GM23248 (cell line): ENCODE measurements around the gene PRR5L. TPM values are rescaled to one million over a fixed set of nuclear protein-coding genes. Genes with fewer than 3 reads are reported as not detected.

Experiments
- DNase-seq: peaks from one replicate; pipeline ENCODE4 v3.0.0-alpha.2; 2015
- H2AFZ ChIP-seq: fragments of 200-600 bp; sonication (generic); 2 replicates; pipeline ENCODE4 v1.6.1; 2016; ENCODE audit warnings: antibody characterized with exemption
- H3F3A ChIP-seq: fragments of 200-600 bp; sonication (generic); 2 replicates; pipeline ENCODE4 v1.6.1; 2016; ENCODE audit warnings: mild to moderate bottlenecking, antibody characterized with exemption, mixed run types; ENCODE audit not compliant: insufficient read depth
- H3K27ac ChIP-seq: fragments of 200-600 bp; sonication (generic); 2 replicates; pipeline ENCODE4 v1.5.1; 2016; ENCODE audit warnings: mild to moderate bottlenecking
- H3K27me3 ChIP-seq: fragments of 200-600 bp; sonication (generic); replicated peaks from 2 replicates; pipeline ENCODE4 v1.6.1; 2016; ENCODE audit warnings: mild to moderate bottlenecking; ENCODE audit not compliant: insufficient read depth
- H3K36me3 ChIP-seq: fragments of 200-600 bp; sonication (generic); 2 replicates; pipeline ENCODE4 v1.6.1; 2016; ENCODE audit warnings: low read depth, mild to moderate bottlenecking
- H3K4me1 ChIP-seq: fragments of 200-600 bp; sonication (generic); 2 replicates; pipeline ENCODE4 v1.6.1; 2016; ENCODE audit warnings: mild to moderate bottlenecking; ENCODE audit not compliant: insufficient read depth
- H3K4me2 ChIP-seq: fragments of 200-600 bp; sonication (generic); one replicate; pipeline ENCODE4 v1.6.1; 2016; ENCODE audit warnings: mild to moderate bottlenecking; ENCODE audit not compliant: unreplicated experiment
- H3K4me3 ChIP-seq: fragments of 200-600 bp; sonication (generic); 2 replicates; pipeline ENCODE4 v1.5.1; 2016; ENCODE audit warnings: mild to moderate bottlenecking
- H3K79me2 ChIP-seq: fragments of 200-600 bp; sonication (generic); 2 replicates; pipeline ENCODE4 v1.6.1; 2016; ENCODE audit warnings: mild to moderate bottlenecking; ENCODE audit not compliant: insufficient read depth
- H3K9ac ChIP-seq: fragments of 200-600 bp; sonication (generic); 2 replicates; pipeline ENCODE4 v1.6.1; 2016; ENCODE audit warnings: mild to moderate bottlenecking
- H3K9me2 ChIP-seq: fragments of 200-600 bp; sonication (generic); 2 replicates; pipeline ENCODE4 v1.6.1; 2016; ENCODE audit warnings: mixed run types, mild to moderate bottlenecking, moderate library complexity; ENCODE audit not compliant: insufficient read depth
- H3K9me3 ChIP-seq: fragments of 200-600 bp; sonication (generic); one replicate; pipeline ENCODE4 v1.6.1; 2017; ENCODE audit warnings: low read depth
- H4K20me1 ChIP-seq: fragments of 200-600 bp; sonication (generic); 2 replicates; pipeline ENCODE4 v1.6.0; 2016; ENCODE audit not compliant: insufficient read depth
- EZH2 ChIP-seq: fragments of 200-600 bp; sonication (generic); IDR thresholded peaks from 2 replicates; pipeline ENCODE4 v1.6.1; 2018; ENCODE audit warnings: antibody characterized with exemption, mild to moderate bottlenecking; ENCODE audit not compliant: insufficient read depth, poor library complexity, severe bottlenecking
- EZH2phosphoT487 ChIP-seq: fragments of 200-600 bp; sonication (generic); IDR thresholded peaks from 2 replicates; pipeline ENCODE4 v1.6.1; 2018; ENCODE audit warnings: antibody characterized with exemption, moderate library complexity, mild to moderate bottlenecking, low read depth; ENCODE audit not compliant: insufficient read depth
- WGBS, 2 experiments: methylation state at CpG; one replicate each; pipeline ENCODE4 v1.1.6; 2015 to 2017; ENCODE audit warnings: low lambda C conversion rate in 2 of 2, low coverage in 1 of 2; ENCODE audit errors: missing lambda C conversion rate in 2 of 2; 5-methylcytosine and 5-hydroxymethylcytosine counted together
- in situ Hi-C: fragments of 300-500 bp; cut with MboI; formaldehyde crosslinking; loops from 2 replicates; pipeline ENCODE4 v1.15.0; 2020
- polyA plus RNA-seq: library from polyadenylated mRNA; unstranded; fragments of >200 nt; fragmentation: Nextera tagmentation; extraction: Ambion mirVana; gene quantifications from 2 replicates; pipeline ENCODE4 v1.2.1, GENCODE V29; 2016
- total RNA-seq: library from RNA; depleted of rRNA; stranded (reverse); fragments of >200 nt; shearing (Covaris generic); gene quantifications from 2 replicates; pipeline ENCODE4 v1.2.3, GENCODE V29; 2014

PRR5L gene
- total and polyA plus RNA-seq, 2 experiments from 2014 or later = 9.0 to 29.8 TPM

DNA sequence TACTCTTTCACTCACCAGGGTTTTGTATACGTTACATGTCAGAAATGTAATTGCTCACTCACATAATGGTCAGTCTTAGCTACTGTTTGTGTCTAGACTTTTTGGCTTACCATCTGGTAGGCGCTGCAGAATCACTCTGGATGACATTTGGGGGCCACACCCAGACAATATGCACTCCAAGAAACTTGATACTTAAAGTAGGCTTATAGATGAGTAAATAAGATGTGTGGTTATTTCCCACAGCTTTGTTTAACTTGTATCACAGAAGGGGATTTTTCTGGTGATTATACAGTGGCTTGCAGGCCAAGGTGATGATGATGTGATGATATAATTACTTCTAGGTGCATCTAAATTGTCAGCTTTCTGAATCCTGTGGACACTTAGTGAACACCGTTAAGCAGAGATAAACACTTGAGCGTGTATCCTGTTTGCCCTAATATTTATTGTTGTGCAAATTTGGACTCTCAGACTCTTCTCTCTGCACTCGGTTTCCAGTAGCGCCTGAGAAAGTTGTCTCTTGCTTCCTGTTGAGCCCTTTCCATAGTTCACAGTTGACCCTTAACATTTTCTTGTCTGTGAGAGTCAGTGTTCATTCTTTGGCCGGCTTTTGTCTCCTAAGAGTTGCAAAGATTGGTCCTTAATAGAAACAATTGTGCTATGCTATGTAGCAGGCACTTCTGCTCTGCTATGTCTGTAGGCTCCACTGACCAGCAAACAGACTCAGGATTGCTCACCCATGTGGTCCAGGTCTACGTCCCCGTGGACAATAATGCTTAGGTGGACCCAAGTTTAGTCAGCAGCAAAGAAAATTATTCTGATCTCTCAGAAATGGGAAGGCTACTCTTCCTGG, 89.3 kb downstream of the PRR5L start:
- TF ChIP-seq EZH2 (no peak), EZH2phosphoT487 (peak; percentile 90)
- Histone ChIP-seq H3K4me1 (peaks cover 12% of the 10 kb centered on the region), H2AFZ (no peak overlapping the region), H4K20me1 (no peaks in the 10 kb centered on the region), H3K9me2 (no peaks in the 10 kb centered on the region), H3K79me2 (peaks cover 8% of the 10 kb centered on the region; the same call in 1 of the 2 replicates), H3K4me3 (no peak overlapping the region), H3K27ac (peak overlapping the region; percentile 42), H3K4me2 (peak overlapping the region; percentile 24), H3F3A (peaks cover 19% of the 10 kb centered on the region), H3K9me3 (no peaks in the 10 kb centered on the region), H3K27me3 (no peaks in the 10 kb centered on the region), H3K9ac (no peak overlapping the region), H3K36me3 (no peaks in the 10 kb centered on the region)
- peak; percentile 80 for DNase-seq
- in situ Hi-C loops = no loop called here
- WGBS, 2 experiments = 79 to 85% methylated on average over 9 of the region's 9 CpGs

DNA sequence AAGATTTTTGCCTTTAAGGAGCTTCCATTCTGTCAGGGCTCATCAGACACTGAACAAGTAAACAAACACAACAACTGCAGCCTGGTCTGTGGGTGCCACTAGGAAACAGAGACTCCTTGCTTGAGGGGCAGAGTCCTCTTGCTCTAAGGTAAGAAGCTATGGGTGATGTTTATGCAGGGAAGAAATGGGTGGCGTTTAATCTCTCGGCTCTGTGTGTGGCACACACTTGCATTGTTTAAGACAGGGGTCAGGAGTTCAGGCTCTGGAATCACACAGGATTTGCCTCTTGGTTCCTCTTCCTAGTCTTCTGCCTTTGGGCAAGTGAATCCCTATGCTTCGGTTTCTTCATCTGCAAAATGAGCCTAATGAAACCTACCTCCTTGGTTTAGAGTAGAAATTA, 90.3 kb downstream of the PRR5L start:
- no peaks in the 10 kb centered on the region for H3K27me3 ChIP-seq
- no peak overlapping the region for H3K27ac ChIP-seq
- peaks cover 2% of the 10 kb centered on the region for H3K79me2 ChIP-seq
- no peaks in the 10 kb centered on the region for H3K36me3 ChIP-seq
- H3K9me2 ChIP-seq = no peaks in the 10 kb centered on the region
- TF ChIP-seq EZH2 = no peak
- TF ChIP-seq EZH2phosphoT487 = no peak
- no peaks in the 10 kb centered on the region for H4K20me1 ChIP-seq
- in situ Hi-C loops = no loop called here
- peaks cover 17% of the 10 kb centered on the region for H3K4me1 ChIP-seq
- H3K9me3 ChIP-seq = no peaks in the 10 kb centered on the region
- H3F3A ChIP-seq = peaks cover 19% of the 10 kb centered on the region
- 99 to 100% methylated on average over 3 of the region's 3 CpGs for WGBS, 2 experiments
- no peak overlapping the region for H3K9ac ChIP-seq
- no peak overlapping the region for H2AFZ ChIP-seq
- no peak overlapping the region for H3K4me3 ChIP-seq
- no peak overlapping the region for H3K4me2 ChIP-seq
- no peak for DNase-seq

DNA sequence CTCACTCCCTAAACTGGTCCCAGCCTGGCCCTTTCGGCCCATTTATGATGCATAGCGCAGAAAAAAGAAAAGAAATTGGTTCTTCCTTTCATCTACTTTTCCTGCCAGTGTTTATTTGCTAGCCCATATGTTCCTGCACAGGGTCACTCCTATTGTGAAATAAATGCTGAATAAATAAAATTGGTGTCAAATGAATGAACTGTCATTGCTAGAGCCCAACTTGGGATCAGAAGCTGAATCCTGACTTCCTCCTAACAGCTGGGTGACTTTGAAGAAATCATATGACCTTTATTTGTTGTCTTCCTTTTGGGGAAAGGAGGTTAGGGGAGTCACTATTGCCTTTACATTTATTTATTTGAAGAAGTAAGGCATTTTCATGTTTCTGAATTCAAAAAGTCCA, 92.0 kb downstream of the PRR5L start:
- in situ Hi-C loops = no loop called here

DNA sequence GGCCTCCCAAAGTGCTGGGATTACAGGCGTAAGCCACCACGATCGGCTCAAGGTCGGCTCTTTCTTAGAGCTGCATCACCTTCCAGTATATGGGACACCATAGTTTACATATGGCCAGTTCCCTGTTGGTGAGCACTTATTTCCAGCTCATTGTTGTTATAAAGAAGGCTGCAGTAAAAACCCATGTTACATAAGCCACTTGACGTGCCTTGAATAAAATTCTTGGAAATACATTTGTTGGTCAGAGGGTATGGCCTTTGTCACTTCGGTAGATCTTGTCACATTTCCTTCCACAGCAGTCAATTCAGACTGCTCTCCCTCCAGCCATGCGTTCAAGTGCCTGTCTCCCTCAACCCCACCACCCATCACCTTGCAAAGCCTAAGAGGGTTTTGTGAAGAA, 92.9 kb downstream of the PRR5L start:
- no peak overlapping the region for H3K4me3 ChIP-seq
- H4K20me1 ChIP-seq = no peaks in the 10 kb centered on the region
- TF ChIP-seq EZH2 (no peak), EZH2phosphoT487 (no peak)
- no peak overlapping the region for H3K9ac ChIP-seq
- peaks cover 19% of the 10 kb centered on the region for H3K4me1 ChIP-seq
- no peak for DNase-seq
- H3K4me2 ChIP-seq = no peak overlapping the region
- 96 to 99% methylated on average over 7 of the region's 7 CpGs for WGBS, 2 experiments
- no peaks in the 10 kb centered on the region for H3K9me2 ChIP-seq
- no peaks in the 10 kb centered on the region for H3K27me3 ChIP-seq
- no peak overlapping the region for H3K27ac ChIP-seq
- in situ Hi-C loops = no loop called here
- H2AFZ ChIP-seq = no peak overlapping the region
- H3K79me2 ChIP-seq = peaks cover 23% of the 10 kb centered on the region
- no peaks in the 10 kb centered on the region for H3K36me3 ChIP-seq
- peaks cover 17% of the 10 kb centered on the region for H3F3A ChIP-seq
- H3K9me3 ChIP-seq = no peaks in the 10 kb centered on the region

More for the DNA sequence above, 92.0 kb downstream of the PRR5L start:
- no peaks in the 10 kb centered on the region for H4K20me1 ChIP-seq
- peaks cover 19% of the 10 kb centered on the region for H3F3A ChIP-seq
- no peak for DNase-seq
- H3K36me3 ChIP-seq = no peaks in the 10 kb centered on the region
- H3K9me2 ChIP-seq = no peaks in the 10 kb centered on the region
- H3K27ac ChIP-seq = no peak overlapping the region
- 95 to 98% methylated on average over 2 of the region's 2 CpGs for WGBS, 2 experiments
- H2AFZ ChIP-seq = no peak overlapping the region
- peaks cover 19% of the 10 kb centered on the region for H3K4me1 ChIP-seq
- no peaks in the 10 kb centered on the region for H3K27me3 ChIP-seq
- no peak overlapping the region for H3K4me2 ChIP-seq
- no peak for TF ChIP-seq EZH2
- TF ChIP-seq EZH2phosphoT487 = no peak
- no peaks in the 10 kb centered on the region for H3K9me3 ChIP-seq
- no peak overlapping the region for H3K4me3 ChIP-seq
- no peak overlapping the region for H3K9ac ChIP-seq
- peaks cover 17% of the 10 kb centered on the region for H3K79me2 ChIP-seq
